Liver (tissue), 3 donors: ENCODE data around the gene CDHR5.

Experiments
- GABPA ChIP-seq, 2 donors: IDR thresholded peaks in 1 of 2; conservative IDR thresholded peaks in 1 of 2; 2 replicates each; pipeline ENCODE4 v1.6.1; 2016; ENCODE audit warnings: antibody characterized with exemption in 2 of 2, mild to moderate bottlenecking in 1 of 2, moderate library complexity in 1 of 2
- JUND ChIP-seq, 2 donors: IDR thresholded peaks; 2 replicates each; pipeline ENCODE4 v1.6.1; 2016; ENCODE audit warnings: antibody characterized with exemption in 2 of 2
- TAF1 ChIP-seq: conservative IDR thresholded peaks from 2 replicates; pipeline ENCODE4 v1.6.1; 2016; ENCODE audit warnings: antibody characterized with exemption, mild to moderate bottlenecking
- YY1 ChIP-seq: IDR thresholded peaks from 2 replicates; pipeline ENCODE4 v1.6.1; 2016; ENCODE audit warnings: antibody characterized with exemption, mild to moderate bottlenecking
- TF ChIP-seq, protein P1 (sequence below): fragments of 150-350 bp; IDR thresholded peaks from 2 replicates; pipeline ENCODE4 v1.5.1; 2017; ENCODE audit warnings: improper control_type of control experiment, low read depth, low read length; ENCODE audit not compliant: missing input control
- TF ChIP-seq, protein P2 (sequence below): IDR thresholded peaks from 2 replicates; pipeline ENCODE4 v1.6.1; 2016; ENCODE audit warnings: antibody characterized with exemption
- donor health status: healthy.
- donor health status: healthy.

GRCh38 chr11:636511-637332 lies 12.0 kb upstream of the CDHR5 start, which contains the start of gene DRD4:
- TF ChIP-seq, protein P1, sequence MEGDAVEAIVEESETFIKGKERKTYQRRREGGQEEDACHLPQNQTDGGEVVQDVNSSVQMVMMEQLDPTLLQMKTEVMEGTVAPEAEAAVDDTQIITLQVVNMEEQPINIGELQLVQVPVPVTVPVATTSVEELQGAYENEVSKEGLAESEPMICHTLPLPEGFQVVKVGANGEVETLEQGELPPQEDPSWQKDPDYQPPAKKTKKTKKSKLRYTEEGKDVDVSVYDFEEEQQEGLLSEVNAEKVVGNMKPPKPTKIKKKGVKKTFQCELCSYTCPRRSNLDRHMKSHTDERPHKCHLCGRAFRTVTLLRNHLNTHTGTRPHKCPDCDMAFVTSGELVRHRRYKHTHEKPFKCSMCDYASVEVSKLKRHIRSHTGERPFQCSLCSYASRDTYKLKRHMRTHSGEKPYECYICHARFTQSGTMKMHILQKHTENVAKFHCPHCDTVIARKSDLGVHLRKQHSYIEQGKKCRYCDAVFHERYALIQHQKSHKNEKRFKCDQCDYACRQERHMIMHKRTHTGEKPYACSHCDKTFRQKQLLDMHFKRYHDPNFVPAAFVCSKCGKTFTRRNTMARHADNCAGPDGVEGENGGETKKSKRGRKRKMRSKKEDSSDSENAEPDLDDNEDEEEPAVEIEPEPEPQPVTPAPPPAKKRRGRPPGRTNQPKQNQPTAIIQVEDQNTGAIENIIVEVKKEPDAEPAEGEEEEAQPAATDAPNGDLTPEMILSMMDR: no peak
- TF ChIP-seq YY1 (no peak), TAF1 (no peak), GABPA (IDR thresholded peaks at IDR 0.05 in 1 of 2, conservative IDR thresholded peaks at IDR 0.05 in 1 of 2) (no peak), JUND (IDR thresholded peaks at IDR 0.05) (no peak)
- TF ChIP-seq, protein P2, sequence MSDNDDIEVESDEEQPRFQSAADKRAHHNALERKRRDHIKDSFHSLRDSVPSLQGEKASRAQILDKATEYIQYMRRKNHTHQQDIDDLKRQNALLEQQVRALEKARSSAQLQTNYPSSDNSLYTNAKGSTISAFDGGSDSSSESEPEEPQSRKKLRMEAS: no peak
